ENCODE data around the gene ISYNA1. TPM values are rescaled to one million over a fixed set of nuclear protein-coding genes. Genes with fewer than 3 reads are reported as not detected.

Gene ISYNA1
- total and polyA plus RNA-seq, 2 of the 13 experiments (the other 11 are each of a cell fraction or from before 2014, with no cell fraction given), result 29.6 to 48.5 TPM

DNA sequence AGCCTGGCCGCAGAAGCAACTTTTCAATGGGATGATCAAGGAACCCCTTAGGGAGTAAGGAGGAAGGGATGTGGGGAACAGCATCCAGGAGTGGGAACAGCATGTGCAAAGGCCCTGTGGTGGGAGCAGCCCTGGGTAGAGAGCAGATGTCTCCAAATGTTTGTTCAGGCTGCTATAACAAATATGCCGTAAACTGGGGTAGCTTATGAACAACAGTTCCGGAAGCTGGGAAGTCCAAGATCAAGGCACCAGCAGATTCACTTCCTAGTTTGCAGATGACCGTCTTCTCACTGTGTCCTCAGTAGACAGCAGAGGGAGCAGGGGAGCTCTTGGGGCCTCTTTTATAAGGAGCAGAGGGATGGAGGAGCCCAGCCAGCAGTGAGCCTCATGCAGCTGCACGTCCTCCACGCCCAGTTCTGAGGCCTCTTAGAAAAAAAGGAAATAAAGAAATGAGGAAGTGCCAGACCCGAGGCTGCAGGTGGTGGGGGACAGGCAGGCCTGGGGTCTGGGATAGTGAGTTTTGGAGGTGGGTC lies 36.3 kb downstream of the ISYNA1 start (continued):
- no peak for TF ChIP-seq ZNF331 (CRISPR knock-in tag; IDR thresholded peaks at IDR 0.05)
- TF ChIP-seq KLF6 (CRISPR knock-in tag; IDR thresholded peaks at IDR 0.05), result no peak
- no peak for TF ChIP-seq ZNF556 (CRISPR knock-in tag; IDR thresholded peaks at IDR 0.05; ENCODE audit: borderline replicate concordance)
- TF ChIP-seq GABPA (IDR thresholded peaks at IDR 0.05; ENCODE audit: low read depth, low read length), result no peak
- peak; percentile 69 for TF ChIP-seq GABPA (CRISPR knock-in tag; IDR thresholded peaks at IDR 0.05; ENCODE audit: low read depth)
- no peak for TF ChIP-seq ZNF180 (CRISPR knock-in tag; IDR thresholded peaks at IDR 0.05; ENCODE audit: borderline replicate concordance, low read depth)
- no peak for TF ChIP-seq PPARG (CRISPR knock-in tag; conservative IDR thresholded peaks at IDR 0.05)
- peak; percentile 68; the same call in 1 of the 2 replicates for TF ChIP-seq ELF1 (CRISPR knock-in tag; IDR thresholded peaks at IDR 0.05)
- no peak for TF ChIP-seq ZNF816 (CRISPR knock-in tag; IDR thresholded peaks at IDR 0.05; ENCODE audit: borderline replicate concordance)
- TF ChIP-seq ZNF12 (CRISPR knock-in tag; IDR thresholded peaks at IDR 0.05), result peak; percentile 99
- TF ChIP-seq GTF2F1 (IDR thresholded peaks at IDR 0.05; ENCODE audit: low read length), result no peak
- TF ChIP-seq TEAD2 (CRISPR knock-in tag; IDR thresholded peaks at IDR 0.05), result no peak
- no peak for TF ChIP-seq HNF4A (CRISPR knock-in tag; IDR thresholded peaks at IDR 0.05)
- TF ChIP-seq, protein P1, sequence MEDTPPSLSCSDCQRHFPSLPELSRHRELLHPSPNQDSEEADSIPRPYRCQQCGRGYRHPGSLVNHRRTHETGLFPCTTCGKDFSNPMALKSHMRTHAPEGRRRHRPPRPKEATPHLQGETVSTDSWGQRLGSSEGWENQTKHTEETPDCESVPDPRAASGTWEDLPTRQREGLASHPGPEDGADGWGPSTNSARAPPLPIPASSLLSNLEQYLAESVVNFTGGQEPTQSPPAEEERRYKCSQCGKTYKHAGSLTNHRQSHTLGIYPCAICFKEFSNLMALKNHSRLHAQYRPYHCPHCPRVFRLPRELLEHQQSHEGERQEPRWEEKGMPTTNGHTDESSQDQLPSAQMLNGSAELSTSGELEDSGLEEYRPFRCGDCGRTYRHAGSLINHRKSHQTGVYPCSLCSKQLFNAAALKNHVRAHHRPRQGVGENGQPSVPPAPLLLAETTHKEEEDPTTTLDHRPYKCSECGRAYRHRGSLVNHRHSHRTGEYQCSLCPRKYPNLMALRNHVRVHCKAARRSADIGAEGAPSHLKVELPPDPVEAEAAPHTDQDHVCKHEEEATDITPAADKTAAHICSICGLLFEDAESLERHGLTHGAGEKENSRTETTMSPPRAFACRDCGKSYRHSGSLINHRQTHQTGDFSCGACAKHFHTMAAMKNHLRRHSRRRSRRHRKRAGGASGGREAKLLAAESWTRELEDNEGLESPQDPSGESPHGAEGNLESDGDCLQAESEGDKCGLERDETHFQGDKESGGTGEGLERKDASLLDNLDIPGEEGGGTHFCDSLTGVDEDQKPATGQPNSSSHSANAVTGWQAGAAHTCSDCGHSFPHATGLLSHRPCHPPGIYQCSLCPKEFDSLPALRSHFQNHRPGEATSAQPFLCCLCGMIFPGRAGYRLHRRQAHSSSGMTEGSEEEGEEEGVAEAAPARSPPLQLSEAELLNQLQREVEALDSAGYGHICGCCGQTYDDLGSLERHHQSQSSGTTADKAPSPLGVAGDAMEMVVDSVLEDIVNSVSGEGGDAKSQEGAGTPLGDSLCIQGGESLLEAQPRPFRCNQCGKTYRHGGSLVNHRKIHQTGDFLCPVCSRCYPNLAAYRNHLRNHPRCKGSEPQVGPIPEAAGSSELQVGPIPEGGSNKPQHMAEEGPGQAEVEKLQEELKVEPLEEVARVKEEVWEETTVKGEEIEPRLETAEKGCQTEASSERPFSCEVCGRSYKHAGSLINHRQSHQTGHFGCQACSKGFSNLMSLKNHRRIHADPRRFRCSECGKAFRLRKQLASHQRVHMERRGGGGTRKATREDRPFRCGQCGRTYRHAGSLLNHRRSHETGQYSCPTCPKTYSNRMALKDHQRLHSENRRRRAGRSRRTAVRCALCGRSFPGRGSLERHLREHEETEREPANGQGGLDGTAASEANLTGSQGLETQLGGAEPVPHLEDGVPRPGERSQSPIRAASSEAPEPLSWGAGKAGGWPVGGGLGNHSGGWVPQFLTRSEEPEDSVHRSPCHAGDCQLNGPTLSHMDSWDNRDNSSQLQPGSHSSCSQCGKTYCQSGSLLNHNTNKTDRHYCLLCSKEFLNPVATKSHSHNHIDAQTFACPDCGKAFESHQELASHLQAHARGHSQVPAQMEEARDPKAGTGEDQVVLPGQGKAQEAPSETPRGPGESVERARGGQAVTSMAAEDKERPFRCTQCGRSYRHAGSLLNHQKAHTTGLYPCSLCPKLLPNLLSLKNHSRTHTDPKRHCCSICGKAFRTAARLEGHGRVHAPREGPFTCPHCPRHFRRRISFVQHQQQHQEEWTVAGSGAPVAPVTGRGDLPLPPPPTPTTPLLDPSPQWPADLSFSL (CRISPR knock-in tag; IDR thresholded peaks at IDR 0.05), result no peak
- no peak for TF ChIP-seq PHF5A (CRISPR knock-in tag; IDR thresholded peaks at IDR 0.05; ENCODE audit: low read depth, unreplicated experiment)
- TF ChIP-seq RFX1 (IDR thresholded peaks at IDR 0.05), result no peak
- no peak for TF ChIP-seq SMAD9 (CRISPR knock-in tag; IDR thresholded peaks at IDR 0.05)
- TF ChIP-seq, protein P2, sequence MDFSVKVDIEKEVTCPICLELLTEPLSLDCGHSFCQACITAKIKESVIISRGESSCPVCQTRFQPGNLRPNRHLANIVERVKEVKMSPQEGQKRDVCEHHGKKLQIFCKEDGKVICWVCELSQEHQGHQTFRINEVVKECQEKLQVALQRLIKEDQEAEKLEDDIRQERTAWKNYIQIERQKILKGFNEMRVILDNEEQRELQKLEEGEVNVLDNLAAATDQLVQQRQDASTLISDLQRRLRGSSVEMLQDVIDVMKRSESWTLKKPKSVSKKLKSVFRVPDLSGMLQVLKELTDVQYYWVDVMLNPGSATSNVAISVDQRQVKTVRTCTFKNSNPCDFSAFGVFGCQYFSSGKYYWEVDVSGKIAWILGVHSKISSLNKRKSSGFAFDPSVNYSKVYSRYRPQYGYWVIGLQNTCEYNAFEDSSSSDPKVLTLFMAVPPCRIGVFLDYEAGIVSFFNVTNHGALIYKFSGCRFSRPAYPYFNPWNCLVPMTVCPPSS (IDR thresholded peaks at IDR 0.05), result no peak
- no peak for TF ChIP-seq ZC3H13 (CRISPR knock-in tag; IDR thresholded peaks at IDR 0.05)
- TF ChIP-seq ZNF878 (CRISPR knock-in tag; IDR thresholded peaks at IDR 0.05), result no peak
- no peak for TF ChIP-seq TSC22D2 (CRISPR knock-in tag; IDR thresholded peaks at IDR 0.05; ENCODE audit: borderline replicate concordance)
- TF ChIP-seq ZNF367 (CRISPR knock-in tag; IDR thresholded peaks at IDR 0.05; ENCODE audit: borderline replicate concordance), result no peak
- TF ChIP-seq ZNF260 (CRISPR knock-in tag; IDR thresholded peaks at IDR 0.05; ENCODE audit: borderline replicate concordance, low read depth), result no peak
